Fibroblast of the aortic adventitia (primary cell): ENCODE measurements around the gene ASPDH. TPM values are rescaled to one million over a fixed set of nuclear protein-coding genes. Genes with fewer than 3 reads are reported as not detected.

Source experiments
- DNase-seq: peaks from one replicate; pipeline ENCODE4 v3.0.0-alpha.2; 2010; ENCODE audit warnings: low read depth
- H3K4me3 ChIP-seq: 2 replicates; pipeline ENCODE4 v1.5.1; 2011; ENCODE audit warnings: low read depth, mild to moderate bottlenecking, control low read depth, low read length, moderate library complexity
- total RNA-seq: library from RNA; depleted of rRNA; stranded (reverse); fragments of >200 nt; gene quantifications from 2 replicates; pipeline ENCODE4 v1.2.3, GENCODE V29; 2012; ENCODE audit warnings: low replicate concordance
- TF ChIP-seq, protein P1 (sequence below): IDR thresholded peaks from 2 replicates; pipeline ENCODE4 v1.5.1; 2011; ENCODE audit warnings: mild to moderate bottlenecking, low read length, control low read depth, inconsistent platforms; ENCODE audit not compliant: insufficient read depth

Gene ASPDH
- total RNA-seq, 1 donor, result not detected

- no peak for DNase-seq
These were observed 1.5 kb upstream of the ASPDH start for GRCh38 chr19:50515168-50515561.

GRCh38 chr19:50514346-50515167, 844 bp upstream of the ASPDH start:
- no peak overlapping the region for H3K4me3 ChIP-seq
- TF ChIP-seq, protein P1, sequence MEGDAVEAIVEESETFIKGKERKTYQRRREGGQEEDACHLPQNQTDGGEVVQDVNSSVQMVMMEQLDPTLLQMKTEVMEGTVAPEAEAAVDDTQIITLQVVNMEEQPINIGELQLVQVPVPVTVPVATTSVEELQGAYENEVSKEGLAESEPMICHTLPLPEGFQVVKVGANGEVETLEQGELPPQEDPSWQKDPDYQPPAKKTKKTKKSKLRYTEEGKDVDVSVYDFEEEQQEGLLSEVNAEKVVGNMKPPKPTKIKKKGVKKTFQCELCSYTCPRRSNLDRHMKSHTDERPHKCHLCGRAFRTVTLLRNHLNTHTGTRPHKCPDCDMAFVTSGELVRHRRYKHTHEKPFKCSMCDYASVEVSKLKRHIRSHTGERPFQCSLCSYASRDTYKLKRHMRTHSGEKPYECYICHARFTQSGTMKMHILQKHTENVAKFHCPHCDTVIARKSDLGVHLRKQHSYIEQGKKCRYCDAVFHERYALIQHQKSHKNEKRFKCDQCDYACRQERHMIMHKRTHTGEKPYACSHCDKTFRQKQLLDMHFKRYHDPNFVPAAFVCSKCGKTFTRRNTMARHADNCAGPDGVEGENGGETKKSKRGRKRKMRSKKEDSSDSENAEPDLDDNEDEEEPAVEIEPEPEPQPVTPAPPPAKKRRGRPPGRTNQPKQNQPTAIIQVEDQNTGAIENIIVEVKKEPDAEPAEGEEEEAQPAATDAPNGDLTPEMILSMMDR, result no peak
- DNase-seq, result no peak

More at GRCh38 chr19:50515168-50515561, 1.5 kb upstream of the ASPDH start:
- TF ChIP-seq, protein P1, result no peak
- H3K4me3 ChIP-seq, result no peak overlapping the region

DNA sequence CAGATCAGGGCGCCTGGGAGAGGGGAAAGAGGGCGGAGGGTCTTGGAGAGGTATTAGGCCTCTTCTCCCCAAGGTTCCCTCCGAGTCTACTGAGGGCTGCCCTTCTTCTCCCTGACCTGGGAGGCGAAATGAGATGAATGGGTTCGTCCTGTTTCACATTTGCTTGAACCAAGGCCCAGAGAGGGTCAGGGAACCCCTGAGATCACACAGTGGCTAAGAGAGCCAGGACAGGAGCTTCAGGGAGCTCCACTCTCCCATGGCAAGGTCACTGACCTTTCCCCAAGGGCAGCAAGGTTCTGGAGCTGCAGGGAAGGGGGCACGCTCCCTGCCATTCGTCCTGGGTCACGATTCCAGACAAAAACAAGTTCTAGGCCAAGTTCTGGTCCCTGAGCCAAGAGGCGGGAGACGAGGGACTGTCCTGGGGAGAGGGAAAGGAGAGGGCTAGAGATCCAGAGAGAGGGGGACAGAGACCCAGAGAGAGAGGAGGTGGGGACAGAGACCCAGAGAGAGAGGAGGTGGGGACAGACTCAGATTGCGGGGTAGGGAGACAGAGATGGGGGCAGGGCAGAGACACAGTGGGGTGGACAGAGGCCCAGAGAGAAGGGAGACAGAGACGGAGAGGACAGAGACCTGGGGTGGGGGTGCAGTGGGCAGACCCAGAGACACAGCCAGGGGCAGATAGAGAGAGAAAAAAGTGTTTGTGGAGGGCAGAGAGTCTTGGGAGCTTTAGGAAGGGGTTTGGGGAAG, 541 bp downstream of the ASPDH start:
- H3K4me3 ChIP-seq, result no peak overlapping the region
- no peak for DNase-seq
- TF ChIP-seq, protein P1, result no peak

DNA sequence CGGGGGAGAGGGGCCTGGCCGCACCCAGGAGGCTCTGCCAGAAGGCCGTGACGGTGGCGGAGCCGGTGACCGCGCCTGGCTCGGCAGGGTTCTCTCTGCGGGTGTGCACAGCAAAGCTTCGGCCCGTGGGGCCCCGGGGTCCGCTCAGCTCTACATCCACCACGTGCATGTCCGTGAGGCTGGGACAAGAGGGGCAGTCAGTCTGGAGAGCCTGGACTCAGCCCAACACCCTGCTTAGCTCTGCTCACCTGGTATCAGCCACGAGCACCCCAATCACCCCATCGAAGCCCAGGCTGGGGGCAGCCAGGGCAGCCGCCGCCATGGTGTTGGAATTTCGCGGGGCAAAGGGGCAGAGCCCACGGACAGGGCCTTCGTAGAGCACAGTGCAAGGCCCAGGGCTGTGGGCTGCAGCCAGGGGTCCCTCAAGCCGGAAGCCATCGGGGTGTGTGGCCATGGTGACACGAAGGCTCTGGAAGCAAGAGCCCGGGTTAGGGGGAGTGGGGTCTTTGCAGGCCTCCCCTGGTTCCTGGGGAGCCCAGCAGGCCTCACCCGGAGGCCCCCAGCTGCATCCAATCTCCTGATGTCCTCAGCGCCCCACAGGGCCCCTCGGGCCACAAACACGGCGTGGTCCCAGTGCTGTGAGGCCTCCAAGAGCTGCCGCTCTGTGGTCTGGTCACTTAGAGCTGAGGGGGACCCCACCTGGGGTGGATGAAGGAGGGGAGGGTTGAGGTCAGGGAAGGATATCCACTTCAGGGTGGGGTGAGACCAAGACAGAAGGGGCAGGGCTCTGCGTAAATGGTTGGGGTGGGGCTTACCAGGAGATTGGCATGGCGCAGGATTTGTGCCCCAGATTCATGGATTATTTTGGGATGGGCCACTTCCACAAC, 1.4 kb downstream of the ASPDH start:
- no peak for DNase-seq
- no peak overlapping the region for H3K4me3 ChIP-seq
- TF ChIP-seq, protein P1, result no peak

DNA sequence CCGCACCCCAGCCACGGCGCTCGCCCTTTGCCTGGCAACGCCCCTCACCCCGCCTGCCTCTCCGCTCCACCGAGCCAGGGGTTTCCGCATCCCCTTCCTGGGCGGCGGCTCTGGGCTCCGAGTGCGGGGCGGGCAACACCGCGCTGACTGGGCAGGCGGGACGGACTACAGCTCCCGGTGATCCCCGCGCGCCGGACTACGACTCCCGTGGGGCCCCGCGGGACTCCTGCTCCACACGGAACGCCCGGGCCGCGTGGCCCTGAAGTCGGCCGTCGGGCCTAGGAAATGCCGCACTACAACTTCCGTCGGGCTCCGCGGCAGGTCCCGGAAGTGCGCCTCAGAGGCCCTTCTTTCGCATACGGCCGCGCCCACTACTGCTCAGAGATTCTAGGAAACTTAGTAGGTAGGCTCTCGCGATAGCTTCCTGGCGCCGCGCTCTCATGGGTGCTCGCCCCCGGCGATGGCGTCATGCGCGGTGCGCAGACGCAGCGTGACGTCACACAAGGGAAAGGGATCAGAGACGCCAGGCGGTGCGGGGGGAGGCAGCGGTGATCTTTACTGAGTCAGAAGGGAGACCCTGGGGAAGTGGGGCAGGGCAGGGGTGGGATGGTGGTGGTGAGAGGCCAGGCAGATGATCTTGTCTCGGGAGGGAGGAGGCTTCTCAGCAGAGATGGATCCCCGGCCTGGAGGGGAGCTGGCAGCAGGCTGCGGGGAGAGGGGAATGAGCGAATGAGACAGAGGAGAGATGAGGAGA, 2.5 kb downstream of the ASPDH start, which contains the start of gene JOSD2:
Gene JOSD2, minus strand, starts transcription at position 123 of the 754 bp plus-strand sequence. CDS start 760 bp downstream, outside the sequence.
- TF ChIP-seq, protein P1, result no peak
- H3K4me3 ChIP-seq, result peak within 1 kb of the TSS; percentile 96
- DNase-seq, result peak; percentile 99

DNA sequence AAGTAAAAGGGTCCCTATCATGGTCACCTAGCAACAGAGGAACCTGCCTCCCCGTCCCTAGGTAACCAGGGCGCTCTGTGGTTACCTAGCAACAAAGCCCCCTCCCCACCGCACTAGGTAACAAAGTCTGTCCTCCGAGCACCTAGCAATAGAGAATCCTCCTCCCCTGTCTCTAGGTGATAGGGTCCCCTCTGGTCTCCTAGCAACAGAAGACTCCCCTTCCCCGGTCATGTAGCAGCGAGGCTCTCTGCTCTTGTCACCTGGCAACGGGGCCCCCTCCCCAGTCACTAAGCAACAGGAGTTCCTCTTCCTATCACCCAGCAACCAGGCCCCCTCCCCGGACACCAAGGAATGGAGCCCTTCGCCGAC, 3.0 kb downstream of the ASPDH start:
- TF ChIP-seq, protein P1, result no peak
- DNase-seq, result peak; percentile 8
- H3K4me3 ChIP-seq, result peak overlapping the region; percentile 96
